Measurements from ENCODE around the gene SLC25A42. TPM values are rescaled to one million over a fixed set of nuclear protein-coding genes. Genes with fewer than 3 reads are reported as not detected.
A peak's percentile ranks its signal among the peaks of the same experiment; 100 is the strongest.

The SLC25A42 gene
- total RNA-seq, 1 donor from 2014 or later: 1.3 TPM

DNA sequence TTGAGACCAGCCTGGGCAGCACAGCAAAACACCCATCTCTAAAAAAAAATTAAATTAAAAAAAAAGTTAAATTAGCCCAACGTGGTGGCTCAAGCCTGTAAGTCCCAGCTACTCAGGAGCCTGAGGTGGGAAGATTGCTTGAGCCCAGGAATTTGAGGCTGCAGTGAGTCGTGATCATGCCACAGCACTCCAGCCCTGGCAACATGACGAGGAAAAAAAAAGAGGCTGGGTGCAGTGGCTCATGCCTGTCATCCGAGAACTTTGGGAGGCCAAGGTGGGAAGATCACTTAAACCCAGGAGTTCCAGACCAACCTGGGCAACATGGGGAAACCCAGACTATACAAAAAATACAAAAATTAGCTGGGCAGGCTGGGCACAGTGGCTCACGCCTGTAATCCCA is 76.7 kb downstream of the SLC25A42 start:
- H3K4me3 ChIP-seq (ENCODE audit: low read depth, low read length): no peak overlapping the region
- TF ChIP-seq, protein P1, sequence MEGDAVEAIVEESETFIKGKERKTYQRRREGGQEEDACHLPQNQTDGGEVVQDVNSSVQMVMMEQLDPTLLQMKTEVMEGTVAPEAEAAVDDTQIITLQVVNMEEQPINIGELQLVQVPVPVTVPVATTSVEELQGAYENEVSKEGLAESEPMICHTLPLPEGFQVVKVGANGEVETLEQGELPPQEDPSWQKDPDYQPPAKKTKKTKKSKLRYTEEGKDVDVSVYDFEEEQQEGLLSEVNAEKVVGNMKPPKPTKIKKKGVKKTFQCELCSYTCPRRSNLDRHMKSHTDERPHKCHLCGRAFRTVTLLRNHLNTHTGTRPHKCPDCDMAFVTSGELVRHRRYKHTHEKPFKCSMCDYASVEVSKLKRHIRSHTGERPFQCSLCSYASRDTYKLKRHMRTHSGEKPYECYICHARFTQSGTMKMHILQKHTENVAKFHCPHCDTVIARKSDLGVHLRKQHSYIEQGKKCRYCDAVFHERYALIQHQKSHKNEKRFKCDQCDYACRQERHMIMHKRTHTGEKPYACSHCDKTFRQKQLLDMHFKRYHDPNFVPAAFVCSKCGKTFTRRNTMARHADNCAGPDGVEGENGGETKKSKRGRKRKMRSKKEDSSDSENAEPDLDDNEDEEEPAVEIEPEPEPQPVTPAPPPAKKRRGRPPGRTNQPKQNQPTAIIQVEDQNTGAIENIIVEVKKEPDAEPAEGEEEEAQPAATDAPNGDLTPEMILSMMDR (IDR thresholded peaks at IDR 0.05; ENCODE audit: insufficient read depth, low read length, severe bottlenecking): no peak
- DNase-seq (ENCODE audit: low read depth) (no peak), FAIRE-seq (no peak)
- no peaks in the 10 kb centered on the region for H3K27me3 ChIP-seq (ENCODE audit: control insufficient read depth, insufficient read depth, low read length)
- no peaks in the 10 kb centered on the region for H3K36me3 ChIP-seq (ENCODE audit: control insufficient read depth, insufficient read depth, low read length)

DNA sequence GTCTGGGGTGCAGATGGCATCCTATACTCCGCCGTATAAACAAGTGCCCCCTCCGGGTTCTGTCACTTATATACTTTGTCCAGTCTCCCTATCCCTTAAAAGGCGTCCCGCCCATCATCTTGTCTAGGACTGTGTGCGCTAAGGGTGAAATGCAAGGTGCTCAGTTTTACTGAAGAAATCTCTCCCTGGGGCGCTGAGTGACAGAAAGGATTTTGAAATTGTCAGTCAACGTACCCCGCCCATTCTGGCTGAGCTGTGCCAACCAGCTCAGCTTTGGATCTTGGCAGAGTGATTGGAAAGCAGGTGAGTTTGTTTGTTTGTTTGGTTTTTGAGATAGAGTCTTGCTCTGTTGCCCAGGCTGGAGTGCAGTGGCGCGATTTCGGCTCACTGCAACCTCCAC is 78.6 kb downstream of the SLC25A42 start:
- DNase-seq (ENCODE audit: low read depth): no peak
- H3K36me3 ChIP-seq (ENCODE audit: control insufficient read depth, insufficient read depth, low read length): peaks cover 5% of the 10 kb centered on the region
- no peak for FAIRE-seq
- TF ChIP-seq, protein P1 (IDR thresholded peaks at IDR 0.05; ENCODE audit: insufficient read depth, low read length, severe bottlenecking): no peak
- no peak overlapping the region for H3K4me3 ChIP-seq (ENCODE audit: low read depth, low read length)
- no peaks in the 10 kb centered on the region for H3K27me3 ChIP-seq (ENCODE audit: control insufficient read depth, insufficient read depth, low read length)

DNA sequence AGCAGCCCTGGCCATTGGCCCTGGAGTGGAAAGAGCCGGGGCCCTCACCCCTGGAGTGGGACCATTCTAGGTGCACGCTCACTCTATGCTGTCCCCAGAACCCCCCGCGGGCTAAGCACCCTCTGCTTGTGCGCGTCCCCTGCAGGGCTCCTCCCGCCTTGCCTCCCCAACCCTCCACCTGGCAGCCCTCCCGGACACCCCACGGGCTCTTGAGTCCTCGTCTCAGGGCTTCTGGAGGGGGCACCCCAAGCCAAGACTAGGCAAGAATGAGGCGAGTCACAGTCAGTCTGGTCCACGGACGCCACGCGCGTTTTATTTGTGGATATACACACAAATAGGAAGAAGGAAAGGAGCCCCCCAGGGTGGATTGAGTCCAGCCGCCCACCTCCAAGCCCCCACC is 81.5 kb downstream of the SLC25A42 start:
- peaks cover 5% of the 10 kb centered on the region for H3K36me3 ChIP-seq (ENCODE audit: control insufficient read depth, insufficient read depth, low read length)
- TF ChIP-seq, protein P1 (IDR thresholded peaks at IDR 0.05; ENCODE audit: insufficient read depth, low read length, severe bottlenecking): no peak
- H3K27me3 ChIP-seq (ENCODE audit: control insufficient read depth, insufficient read depth, low read length): no peaks in the 10 kb centered on the region
- no peak for DNase-seq (ENCODE audit: low read depth)
- H3K4me3 ChIP-seq (ENCODE audit: low read depth, low read length): no peak overlapping the region
- FAIRE-seq: no peak

DNA sequence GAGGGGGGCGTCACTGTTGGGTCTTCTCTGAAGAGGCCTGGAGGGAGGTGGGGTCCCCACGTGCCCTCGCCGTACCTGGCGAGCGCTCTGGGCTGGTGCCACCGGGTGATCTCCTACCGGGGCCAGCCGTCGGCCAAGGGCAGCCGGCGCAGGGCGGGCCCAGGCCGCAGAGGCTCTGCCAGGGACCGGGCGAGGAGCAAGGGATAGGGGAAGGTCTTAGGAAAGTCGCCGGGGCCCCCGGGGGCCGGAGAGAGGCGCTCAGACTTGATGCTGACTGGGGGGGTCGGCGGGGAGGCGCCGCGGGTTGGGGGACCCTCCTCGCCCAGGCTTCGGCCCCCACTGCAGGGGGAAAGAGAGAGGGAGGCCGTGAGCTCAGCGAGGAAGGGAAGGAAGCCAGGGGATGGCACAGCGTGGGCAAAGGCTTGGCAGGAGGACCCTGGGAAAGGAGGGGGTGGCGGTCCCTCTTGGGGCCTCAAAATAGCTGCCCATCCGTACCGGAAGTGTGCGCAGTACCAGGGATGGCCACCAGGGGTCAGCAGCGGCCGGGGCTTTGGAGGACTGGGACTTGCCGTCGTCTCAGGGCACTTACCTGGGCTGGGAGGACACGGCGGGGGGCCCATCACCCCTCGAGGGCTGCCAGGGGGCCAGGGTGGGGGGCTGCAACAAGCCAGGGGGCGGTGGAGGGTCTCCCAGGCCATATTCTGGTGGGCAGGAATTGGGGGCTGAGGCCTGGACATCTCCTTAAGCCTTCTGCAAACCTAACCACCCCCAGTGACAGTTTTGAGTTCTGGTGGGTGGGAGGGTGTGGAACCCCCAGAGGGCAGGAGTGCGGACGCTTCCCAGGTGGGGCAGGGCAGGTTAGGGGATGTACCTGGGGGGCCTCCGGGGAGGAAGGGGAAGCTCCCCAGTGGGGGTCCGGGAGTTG is 82.2 kb downstream of the SLC25A42 start:
- DNase-seq (ENCODE audit: low read depth) (peak; percentile 36), FAIRE-seq (no peak)
- TF ChIP-seq, protein P1 (IDR thresholded peaks at IDR 0.05; ENCODE audit: insufficient read depth, low read length, severe bottlenecking): peak; percentile 96
- Histone ChIP-seq H3K4me3 (ENCODE audit: low read depth, low read length) (no peak overlapping the region), H3K36me3 (ENCODE audit: control insufficient read depth, insufficient read depth, low read length) (peaks cover 5% of the 10 kb centered on the region), H3K27me3 (ENCODE audit: control insufficient read depth, insufficient read depth, low read length) (no peaks in the 10 kb centered on the region)

DNA sequence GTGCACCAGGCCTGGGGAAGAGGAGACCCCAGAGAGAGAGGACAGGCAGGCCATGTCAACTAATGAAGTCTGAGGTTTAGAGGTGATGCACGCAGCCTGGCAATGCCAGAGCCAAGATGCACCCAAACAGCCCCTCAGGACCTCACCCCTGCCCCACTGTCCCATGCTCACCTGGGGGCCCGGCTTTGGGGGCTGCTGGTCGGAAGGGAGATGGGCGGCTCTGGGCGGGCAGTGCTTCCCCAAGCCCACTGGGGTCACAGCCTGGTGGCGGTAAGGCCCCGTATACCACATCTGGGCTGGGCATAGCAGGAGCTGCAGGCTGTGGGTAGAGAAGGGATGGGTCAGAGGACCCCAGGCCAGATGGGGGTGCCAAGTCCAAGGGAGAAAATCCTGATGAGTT is 83.1 kb downstream of the SLC25A42 start:
- Histone ChIP-seq H3K27me3 (ENCODE audit: control insufficient read depth, insufficient read depth, low read length) (no peaks in the 10 kb centered on the region), H3K4me3 (ENCODE audit: low read depth, low read length) (no peak overlapping the region), H3K36me3 (ENCODE audit: control insufficient read depth, insufficient read depth, low read length) (peaks cover 5% of the 10 kb centered on the region)
- TF ChIP-seq, protein P1 (IDR thresholded peaks at IDR 0.05; ENCODE audit: insufficient read depth, low read length, severe bottlenecking): no peak
- DNase-seq (ENCODE audit: low read depth) (no peak), FAIRE-seq (no peak)

Measured in bronchial epithelial cell (primary cell).